Activated T-helper 1 cell treated with Interleukin-2 at 50 U/mL for 16 hours (primary cell): ENCODE results near the gene NLRC5.

Experiments used
- DNase-seq: peaks from one replicate; pipeline ENCODE4 v3.0.0-alpha.2; 2020; ENCODE audit warnings: low read depth

NLRC5 gene

DNA sequence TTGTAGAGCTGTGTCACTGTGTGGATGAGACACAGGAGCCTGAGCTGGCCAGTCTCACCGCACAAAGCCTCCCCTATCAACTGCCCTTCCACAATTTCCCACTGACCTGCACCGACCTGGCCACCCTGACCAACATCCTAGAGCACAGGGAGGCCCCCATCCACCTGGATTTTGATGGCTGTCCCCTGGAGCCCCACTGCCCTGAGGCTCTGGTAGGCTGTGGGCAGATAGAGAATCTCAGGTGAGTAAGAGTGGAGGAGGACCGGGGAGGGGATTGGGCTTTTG, 37.4 kb downstream of the NLRC5 start:
- DNase-seq = no peak

DNA sequence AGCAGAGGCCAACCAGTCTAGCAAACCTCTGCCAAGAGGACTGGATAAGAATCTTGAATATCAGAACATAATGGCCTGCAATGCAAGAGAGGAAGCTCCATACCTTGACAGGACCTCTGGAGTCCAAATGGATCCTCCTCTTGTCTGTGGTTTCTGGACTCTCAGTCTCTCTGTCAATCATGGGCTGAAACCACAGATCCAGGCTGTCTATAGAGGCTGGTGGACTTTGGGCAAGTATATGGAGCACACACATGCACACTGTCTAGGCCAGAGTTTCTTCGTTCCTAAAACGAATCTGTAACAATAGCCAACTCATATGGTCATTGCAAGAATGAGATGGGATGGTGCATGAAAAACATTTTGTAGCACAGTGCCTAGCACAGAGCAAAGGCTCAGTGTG, 37.7 kb downstream of the NLRC5 start:
- no peak for DNase-seq

DNA sequence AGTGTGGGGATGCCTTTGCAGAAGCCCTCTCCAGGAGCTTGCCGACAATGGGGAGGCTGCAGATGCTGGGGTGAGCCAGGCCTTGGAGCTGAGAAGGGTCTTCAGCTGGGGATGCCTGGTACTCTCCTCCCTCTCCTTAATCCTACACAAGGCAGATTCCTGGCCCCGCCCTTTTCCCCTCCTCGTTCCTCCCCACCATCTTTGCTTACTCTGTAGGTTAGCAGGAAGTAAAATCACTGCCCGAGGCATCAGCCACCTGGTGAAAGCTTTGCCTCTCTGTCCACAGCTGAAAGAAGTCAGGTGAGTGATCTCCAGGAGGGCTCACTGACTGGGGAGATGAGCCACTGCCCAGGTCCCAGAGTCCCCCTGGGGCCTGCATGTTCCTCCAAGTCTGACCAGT, 38.7 kb downstream of the NLRC5 start:
- DNase-seq = no peak

DNA sequence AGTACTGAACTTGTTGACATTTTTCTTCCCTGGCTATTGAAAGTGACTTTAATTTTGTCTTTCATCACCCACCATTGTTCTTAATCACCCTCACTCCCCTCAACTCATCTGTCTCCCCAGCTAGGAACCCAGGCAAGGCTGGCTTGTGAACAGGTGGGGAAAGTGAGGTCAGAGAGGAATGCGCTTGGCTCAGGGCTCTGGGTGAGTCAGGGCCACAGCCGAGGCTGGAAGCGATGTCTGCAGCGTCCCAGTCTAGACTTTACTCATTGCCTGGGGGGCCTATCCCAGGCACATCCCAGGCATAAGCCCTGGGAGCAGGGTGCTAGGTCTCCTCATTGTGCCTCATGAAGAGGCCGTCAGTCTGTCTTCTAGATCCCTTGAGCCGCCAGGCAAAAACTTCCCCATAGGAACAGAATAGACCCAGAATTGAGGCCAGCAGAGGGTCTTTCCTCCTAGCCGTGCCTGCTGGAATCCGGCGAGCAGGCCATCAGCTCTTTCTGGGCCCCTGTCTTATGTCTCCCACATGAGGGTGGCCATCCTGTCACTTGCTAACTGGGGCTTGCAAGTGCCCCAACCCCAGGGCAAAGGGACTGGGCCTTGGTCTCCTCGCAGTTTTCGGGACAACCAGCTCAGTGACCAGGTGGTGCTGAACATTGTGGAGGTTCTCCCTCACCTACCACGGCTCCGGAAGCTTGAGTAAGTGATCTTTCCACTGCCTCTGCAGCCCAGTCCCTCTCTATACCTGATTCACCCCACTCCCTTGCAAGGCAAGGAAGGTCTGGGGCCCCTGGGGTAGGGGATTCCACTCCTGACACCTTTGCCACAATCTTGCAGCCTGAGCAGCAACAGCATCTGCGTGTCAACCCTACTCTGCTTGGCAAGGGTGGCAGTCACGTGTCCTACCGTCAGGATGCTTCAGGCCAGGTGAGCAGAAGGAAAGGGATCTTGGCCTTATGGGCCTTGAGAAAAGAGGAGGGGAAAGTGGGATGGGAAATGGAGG, 40.1 kb downstream of the NLRC5 start:
- no peak for DNase-seq

DNA sequence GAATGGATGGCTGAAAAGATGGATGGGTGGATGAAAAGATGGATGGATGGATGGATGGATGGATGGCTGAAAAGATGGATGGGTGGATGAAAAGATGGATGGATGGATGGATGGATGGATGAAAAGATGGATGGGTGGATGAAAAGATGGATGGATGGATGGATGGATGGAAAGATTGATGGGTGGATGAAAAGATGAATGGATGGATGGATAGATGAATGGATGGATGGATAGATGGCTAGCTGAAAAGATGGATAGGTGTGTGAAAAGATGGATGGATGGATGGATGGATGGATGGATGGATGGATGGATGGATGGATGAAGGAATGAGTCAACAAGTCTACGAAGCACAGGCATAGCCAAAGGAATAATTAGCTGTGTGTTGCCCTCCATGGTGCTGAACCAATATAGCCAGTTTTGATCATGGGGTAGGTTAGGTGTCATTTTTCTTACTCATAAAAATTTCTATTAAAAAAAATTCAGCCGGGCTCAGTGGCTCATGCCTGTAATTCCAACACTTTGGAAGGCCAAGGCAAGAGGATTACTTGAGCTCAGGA, 41.1 kb downstream of the NLRC5 start:
- DNase-seq = no peak

DNA sequence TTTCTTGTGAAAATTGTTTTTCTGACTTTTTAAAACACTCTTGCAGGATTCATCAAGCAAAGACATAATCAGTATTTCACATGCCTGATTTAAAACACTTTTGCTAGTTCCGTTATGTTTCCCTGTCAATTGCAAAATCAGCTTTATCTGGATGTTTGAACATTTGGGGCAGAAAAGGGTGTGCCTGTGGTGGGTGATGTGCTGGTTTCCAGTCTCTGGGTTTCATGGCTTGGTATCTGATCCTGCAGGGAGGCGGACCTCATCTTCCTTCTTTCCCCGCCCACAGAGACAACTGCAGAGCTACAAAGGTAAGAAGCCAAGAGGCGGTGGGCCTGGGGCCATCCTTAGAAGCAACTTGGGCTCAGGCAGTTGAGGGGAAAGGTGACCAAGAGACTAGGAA, 41.8 kb downstream of the NLRC5 start:
- DNase-seq = no peak

DNA sequence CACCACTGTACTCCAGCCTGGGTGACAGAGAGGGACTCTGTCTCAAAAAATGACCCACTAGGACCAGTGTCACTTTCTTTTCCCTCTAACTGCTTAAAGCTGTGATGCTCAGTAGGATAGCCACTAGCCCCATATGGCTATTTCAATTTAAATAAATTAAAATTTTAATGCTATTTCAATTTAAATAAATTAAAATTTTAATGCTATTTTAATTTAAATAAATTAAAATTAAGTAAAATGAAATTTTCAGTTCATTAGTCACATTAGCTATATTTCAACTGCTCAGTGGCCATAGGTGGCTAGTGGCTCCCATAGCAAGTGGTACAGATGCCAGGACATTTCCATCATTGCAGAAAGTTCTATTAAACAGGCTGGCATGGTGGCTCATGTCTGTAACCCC, 43.0 kb downstream of the NLRC5 start:
- DNase-seq = no peak

DNA sequence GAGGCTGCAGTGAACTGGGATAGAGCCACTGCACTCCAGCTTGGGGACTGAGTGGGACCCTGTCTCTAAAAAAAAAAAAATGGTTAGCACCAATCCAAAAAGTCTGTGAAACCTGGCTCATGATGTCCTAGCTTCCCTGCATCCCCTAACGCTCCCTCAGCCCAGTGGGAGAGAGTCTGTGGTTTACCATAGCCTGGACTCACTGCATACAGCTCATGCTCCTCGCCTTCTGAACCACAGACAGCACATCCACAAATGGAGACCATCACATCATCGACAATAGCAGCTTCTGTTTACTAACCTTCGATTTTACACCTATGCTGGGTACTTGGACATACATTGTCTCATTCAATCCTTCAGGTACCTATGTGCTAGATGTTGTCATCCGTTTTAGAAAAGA, 43.6 kb downstream of the NLRC5 start:
- no peak for DNase-seq

DNA sequence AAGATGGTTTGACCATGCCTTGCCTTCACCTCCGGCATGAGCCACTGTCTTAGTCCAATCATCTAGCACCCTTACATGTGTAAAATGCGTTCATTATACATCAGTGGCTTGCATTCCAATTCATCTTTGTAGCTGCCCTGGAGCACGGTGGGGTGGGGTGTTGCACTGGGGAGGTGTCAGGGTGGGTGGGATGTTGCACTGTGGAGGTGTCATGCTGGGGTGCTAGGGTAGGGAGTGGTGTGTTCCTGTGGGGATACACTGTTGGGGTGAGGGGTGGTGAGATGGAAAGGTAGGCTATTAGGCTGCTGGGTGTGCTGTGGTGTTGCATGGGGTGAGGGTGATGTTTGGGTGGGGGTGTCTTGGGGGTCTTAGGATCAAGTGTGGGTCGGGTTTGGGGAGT, 47.0 kb downstream of the NLRC5 start:
- no peak for DNase-seq

DNA sequence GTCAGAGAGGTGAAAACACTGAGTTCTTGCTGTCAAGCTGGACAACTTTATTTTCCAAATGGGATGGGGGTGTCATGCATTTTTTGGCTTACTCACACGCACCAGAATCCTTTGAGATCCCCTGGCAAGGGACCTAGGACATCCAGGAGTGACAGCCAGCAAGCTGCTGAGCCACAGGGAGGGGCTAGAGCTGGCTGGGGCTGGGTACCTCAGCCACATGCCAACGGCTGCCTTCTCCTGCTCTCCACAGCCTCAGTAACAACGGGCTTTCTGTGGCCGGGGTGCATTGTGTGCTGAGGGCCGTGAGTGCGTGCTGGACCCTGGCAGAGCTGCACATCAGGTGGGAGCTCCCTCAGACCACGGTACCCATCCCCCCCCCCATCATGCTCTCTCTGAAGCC, 47.6 kb downstream of the NLRC5 start:
- DNase-seq = no peak

DNA sequence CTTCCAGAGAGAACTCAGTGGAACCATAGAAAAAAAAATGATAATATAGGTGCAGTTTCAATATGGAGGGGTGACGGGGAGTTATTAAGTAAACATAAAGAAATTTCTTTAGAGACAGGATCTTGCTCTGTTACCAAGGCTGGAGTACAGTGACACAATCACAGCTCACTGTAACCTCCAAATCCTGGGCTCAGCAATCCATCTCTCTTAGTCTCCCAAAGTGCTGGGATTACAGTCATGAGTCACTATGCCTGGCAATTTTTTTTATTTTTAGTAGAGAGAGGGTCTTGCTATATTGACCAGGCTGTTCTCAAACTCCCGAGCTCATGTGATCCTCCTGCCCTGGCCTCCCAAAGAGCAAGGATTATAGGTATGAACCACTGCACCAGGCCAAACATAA, 48.8 kb downstream of the NLRC5 start:
- DNase-seq = no peak

DNA sequence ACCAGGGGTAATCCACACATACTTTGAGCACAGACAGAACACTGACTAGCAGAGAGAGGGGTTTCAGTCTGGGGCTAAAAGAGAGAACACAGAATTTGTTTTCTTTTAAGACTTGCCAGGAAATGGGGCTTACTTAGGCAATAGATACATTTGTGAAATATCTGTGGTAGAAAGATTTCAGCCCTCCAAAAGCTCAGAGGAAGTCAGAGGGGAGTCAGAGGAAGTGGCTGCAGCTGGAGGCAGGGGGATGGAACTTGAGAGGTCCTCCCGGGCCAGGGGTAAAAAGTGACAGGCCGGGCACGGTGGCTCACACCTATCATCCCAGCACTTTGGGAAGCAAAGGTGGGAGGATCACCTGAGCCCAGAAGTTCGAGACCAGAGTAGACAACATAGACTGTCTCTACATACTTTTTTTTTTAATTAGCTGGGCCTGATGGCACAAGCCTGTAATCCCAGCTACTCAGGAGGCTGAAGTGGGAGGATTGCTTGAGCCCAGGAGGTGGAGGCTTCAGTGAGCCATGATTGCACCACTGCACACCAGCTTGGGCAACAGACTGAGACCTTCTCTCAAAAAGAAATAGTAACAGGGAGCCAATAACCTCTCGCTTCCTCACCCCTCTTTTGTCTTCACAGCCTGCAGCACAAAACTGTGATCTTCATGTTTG, 49.9 kb downstream of the NLRC5 start:
- no peak for DNase-seq

DNA sequence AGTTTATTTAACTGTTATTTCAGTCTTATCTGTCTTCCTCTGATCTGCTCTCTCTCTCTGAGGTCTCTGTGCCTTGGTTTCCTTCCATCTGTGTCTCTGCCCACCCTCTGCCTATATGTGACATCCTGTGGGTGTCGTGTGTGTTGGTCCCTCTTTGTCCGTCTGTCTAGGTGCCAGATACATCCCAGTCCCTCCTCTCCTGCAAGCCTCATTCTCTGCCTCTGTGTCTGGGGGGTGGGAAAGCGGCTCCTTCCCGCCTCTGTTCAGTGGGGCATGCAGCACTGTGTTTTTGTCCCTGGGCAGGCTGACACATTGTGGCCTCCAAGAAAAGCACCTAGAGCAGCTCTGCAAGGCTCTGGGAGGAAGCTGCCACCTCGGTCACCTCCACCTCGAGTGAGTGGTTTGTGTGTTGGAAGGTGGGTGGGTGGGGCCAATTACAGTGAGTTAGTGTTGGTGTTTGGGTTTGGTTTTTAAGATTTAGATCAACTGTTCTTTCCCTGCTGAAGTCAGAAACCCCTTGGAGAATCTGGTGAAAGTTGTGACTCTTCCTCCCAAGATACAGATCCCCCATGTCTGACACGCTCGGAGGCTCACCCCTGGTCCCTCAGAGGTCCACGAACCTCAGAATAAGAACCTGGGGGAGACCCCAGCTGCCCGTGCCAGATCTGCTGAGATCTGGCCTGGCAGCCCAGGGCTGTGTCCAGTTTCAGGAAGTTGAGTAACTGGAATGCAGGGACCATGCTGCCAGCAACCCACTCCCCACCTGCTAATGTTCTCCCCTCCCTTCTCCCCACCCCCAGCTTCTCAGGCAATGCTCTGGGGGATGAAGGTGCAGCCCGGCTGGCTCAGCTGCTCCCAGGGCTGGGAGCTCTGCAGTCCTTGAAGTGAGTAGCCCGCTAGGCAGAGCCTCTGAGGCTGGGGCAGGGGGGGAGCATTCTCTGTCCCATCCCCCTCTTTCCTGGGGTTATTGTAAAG, 52.1 kb downstream of the NLRC5 start:
- peak; percentile 76 for DNase-seq

DNA sequence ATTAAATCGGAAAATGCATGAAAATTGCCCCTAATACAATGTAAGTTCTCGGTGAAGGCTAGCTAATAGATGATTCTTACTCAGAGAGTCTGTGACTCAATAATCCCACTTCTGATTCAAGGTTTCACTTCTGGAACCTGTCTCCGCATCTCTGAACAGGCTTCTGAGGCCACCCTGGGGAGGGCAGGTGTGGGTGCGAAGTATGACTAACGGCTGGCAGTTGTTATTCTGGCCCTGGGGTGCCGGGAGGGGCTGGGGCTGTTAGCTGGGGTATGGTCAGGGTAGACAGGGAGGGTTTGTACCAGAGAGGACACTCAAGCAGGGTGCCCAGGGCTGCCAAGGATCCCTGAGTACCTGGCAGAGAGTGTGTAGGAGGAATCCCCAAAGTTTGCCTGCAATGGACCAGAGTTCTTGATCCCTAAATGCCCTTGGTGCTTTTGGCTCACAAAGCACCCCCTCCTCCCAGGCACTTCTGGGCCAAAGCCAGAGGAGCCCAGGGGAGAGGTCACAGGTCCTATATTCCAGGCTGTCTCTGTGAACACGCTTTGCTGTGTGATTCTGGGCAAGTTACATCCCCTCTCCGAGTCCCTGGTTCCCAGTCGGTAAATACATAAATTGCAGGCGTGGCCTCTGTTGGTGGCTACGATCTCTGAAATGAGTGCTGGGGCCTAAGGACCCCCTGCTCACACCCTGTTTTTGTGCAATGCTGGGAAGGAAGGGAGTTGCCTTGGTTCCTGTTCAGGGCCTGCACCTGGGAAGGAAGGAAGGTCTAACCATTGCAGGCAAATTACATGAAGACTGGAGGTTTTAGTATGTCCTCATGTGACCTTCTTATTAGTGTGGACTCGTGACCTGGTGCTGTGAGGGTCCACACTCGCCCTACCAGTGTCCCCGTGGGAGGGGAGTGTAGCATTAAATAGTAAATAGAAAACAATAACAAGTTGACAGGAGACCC, 53.1 kb downstream of the NLRC5 start:
- peak; percentile 60 for DNase-seq

DNA sequence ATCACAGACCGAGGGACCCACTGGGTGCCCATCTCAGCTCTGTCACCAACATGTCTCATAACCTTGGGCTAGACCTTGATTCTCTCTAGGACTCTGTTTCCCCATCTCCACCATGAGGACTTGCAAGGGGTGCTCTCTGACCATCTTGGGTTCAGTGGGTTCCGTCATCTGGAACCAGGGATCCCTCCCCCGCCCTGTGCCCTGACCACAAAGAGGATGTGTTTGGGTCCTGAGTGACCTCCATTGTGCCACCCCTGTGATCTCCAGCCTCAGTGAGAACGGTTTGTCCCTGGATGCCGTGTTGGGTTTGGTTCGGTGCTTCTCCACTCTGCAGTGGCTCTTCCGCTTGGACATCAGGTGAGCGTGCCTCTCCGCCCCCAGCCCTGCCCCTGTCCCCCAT, 53.9 kb downstream of the NLRC5 start:
- no peak for DNase-seq

DNA sequence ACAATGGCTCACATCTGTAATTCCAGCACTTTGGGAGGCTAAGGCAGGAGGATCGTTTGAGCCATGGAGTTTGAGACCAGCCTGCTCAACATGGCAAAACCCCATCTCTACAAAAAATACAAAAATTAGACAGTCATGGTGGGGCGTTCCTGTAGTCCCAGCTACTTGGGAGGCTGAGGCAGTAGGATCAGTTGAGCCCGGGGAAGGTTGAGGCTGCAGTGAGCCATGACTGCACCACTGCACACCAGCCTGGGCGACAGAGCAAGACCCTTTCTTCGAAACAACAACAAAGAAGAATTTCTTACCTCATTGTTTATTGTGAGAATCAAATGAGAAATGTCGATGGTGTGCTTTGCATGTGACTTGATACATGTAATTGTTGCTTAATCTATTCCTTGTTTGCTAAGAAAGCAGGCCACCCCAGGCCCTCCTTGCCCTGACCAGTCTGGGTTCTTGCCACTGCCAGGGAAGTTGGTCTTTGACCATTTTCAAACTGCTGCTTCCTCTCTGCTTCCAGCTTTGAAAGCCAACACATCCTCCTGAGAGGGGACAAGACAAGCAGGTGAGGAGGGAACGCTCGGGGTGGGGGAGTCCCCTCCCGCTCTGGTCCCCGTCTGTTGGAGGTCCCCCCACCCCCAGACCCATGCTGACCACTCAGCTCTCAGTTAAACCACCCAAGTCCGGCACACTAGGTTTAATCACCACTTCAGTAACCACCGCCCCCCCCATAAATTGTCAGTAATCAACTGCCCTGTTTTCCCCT, 55.8 kb downstream of the NLRC5 start:
- no peak for DNase-seq

DNA sequence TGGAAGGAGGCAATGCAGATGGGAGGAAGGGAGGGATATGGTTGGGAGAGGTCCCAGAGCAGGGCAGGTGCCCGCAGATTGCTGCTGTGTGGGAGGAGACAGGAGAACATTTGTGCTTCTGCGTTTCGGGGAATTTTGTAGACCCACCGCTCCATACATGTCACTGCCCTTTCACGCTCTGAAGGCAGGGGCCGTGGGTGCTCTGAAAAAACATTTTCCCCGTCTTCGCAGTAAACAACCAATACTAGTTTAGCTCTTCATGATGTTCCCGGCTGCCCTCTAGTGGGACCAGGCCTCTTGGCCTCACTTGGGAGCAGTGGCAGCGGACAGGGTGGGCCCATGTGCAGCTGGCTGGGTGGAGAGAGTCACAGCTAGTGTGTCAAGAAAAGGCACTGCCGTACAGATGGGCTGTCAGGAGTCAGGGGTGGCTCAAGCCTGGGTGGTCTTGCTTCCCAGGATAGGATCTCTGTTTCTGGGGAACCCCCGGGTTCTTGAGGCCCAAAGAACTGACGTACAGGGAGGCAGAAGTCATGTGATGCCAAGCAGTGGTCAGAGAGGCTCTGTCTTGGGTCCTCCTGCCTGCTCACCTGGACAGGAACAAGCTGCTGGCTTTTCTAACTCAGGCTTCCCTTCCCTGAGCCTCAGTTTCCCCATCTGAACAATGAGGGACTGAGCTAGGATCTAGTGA, 56.5 kb downstream of the NLRC5 start:
- no peak for DNase-seq

DNA sequence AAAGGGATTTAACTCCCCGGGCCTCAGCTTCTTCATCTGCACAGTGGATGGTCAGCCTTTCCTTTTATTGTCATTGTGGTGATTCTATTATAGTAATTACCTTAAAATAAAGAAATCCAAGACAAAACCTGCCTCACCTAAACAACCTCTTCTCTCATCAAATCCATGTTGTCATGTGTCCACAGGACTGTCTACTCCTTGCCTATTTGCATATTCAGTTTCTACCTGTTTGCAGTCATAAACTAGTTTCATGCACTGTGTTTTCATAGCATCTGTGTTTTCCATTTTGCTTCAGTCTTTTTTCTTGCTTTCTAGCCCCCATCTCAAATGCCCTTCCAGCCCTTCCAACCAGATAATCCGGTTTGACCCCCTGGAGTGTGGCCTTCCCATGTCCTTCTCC, 58.7 kb downstream of the NLRC5 start:
- DNase-seq = no peak

DNA sequence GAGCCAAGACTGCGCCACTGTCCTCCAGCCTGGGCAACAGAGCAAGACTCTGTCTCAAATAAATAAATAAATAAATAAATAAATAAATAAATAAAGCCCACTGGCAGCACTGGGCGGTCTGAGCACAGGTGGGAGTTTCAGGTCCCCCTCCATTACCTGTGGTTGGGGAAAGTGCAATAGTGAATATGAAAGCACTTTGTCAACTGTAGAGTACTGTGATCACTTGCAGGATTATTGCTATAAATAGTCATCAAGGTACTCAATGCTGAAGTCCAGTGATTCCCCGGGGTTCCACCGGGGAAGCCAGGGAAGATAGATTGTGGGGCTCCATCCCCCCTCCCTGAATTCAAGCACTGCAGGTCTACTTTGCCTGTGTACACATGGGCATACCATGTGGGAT, 60.3 kb downstream of the NLRC5 start:
- DNase-seq = no peak
